OCI-LY7 (cell line): ENCODE results near the gene MAP3K19. TPM values are rescaled to one million over a fixed set of nuclear protein-coding genes. Genes with fewer than 3 reads are reported as not detected.

Experiments
- BruUV-seq: library from RNA; stranded (reverse); fragments of 400-500 nt; replicated peaks from 2 replicates; lab custom pipeline; 2021; lab: Mats Ljungman, UMichigan
- CTCF ChIA-PET: fragments of 300-600 bp; sonication (Branson Sonifier 250); formaldehyde crosslinking; loops from one replicate; lab custom pipeline; 2022; ENCODE audit warnings: antibody characterized with exemption; ENCODE audit not compliant: unreplicated experiment; lab: Charles Lee
- POLR2A ChIA-PET: fragments of 300-600 bp; sonication (Branson Sonifier 250); formaldehyde crosslinking; loops from one replicate; lab custom pipeline; 2022; ENCODE audit warnings: antibody characterized with exemption; lab: Charles Lee
- DNase-seq: peaks from one replicate; pipeline ENCODE4 v3.0.0-alpha.2; 2015; ENCODE audit warnings: low spot score
- H2AFZ ChIP-seq: fragments of 200-600 bp; sonication (generic), shearing (Covaris generic); 2 replicates; pipeline ENCODE4 v1.6.1; 2014; ENCODE audit warnings: mild to moderate bottlenecking, antibody characterized with exemption, low read length, moderate library complexity
- H3K27ac ChIP-seq: fragments of 200-600 bp; sonication (generic); 2 replicates; pipeline ENCODE4 v1.5.1; 2014; ENCODE audit warnings: mixed run types, low read depth, mild to moderate bottlenecking, moderate library complexity, low read length, inconsistent platforms; ENCODE audit not compliant: poor library complexity, severe bottlenecking
- H3K36me3 ChIP-seq: fragments of 200-600 bp; sonication (generic); 2 replicates; pipeline ENCODE4 v1.6.1; 2014; ENCODE audit warnings: mild to moderate bottlenecking, antibody characterized with exemption, low read length, moderate library complexity, mixed read lengths; ENCODE audit not compliant: insufficient read depth
- H3K4me1 ChIP-seq: fragments of 200-600 bp; sonication (generic); 2 replicates; pipeline ENCODE4 v1.5.1; 2014; ENCODE audit warnings: mild to moderate bottlenecking, low read length; ENCODE audit not compliant: insufficient read depth, poor library complexity, severe bottlenecking
- H3K4me2 ChIP-seq: fragments of 200-600 bp; sonication (generic); 2 replicates; pipeline ENCODE4 v1.6.1; 2014; ENCODE audit warnings: mild to moderate bottlenecking, low read length
- H3K4me3 ChIP-seq: fragments of 200-600 bp; sonication (generic); 2 replicates; pipeline ENCODE4 v1.5.1; 2014; ENCODE audit warnings: mild to moderate bottlenecking, low read depth, low read length; ENCODE audit not compliant: poor library complexity, severe bottlenecking
- H3K79me2 ChIP-seq: fragments of 200-600 bp; sonication (generic); 2 replicates; pipeline ENCODE4 v1.6.1; 2016; ENCODE audit warnings: low read depth, mild to moderate bottlenecking, low read length, moderate library complexity, mixed read lengths; ENCODE audit not compliant: insufficient read depth
- H3K9me2 ChIP-seq: fragments of 200-600 bp; sonication (generic); 2 replicates; pipeline ENCODE4 v1.6.1; 2016; ENCODE audit warnings: mild to moderate bottlenecking, low read length, mixed read lengths; ENCODE audit not compliant: insufficient read depth
- H3K9me3 ChIP-seq: fragments of 200-600 bp; sonication (generic); 2 replicates; pipeline ENCODE4 v1.6.1; 2014; ENCODE audit warnings: mild to moderate bottlenecking, mixed run types, low read length, mixed read lengths
- H4K20me1 ChIP-seq: fragments of 200-600 bp; sonication (generic); 2 replicates; pipeline ENCODE4 v1.6.1; 2014; ENCODE audit warnings: mild to moderate bottlenecking, antibody characterized with exemption, low read length, moderate library complexity, mixed read lengths; ENCODE audit not compliant: insufficient read depth
- CTCF ChIP-seq: fragments of 200-600 bp; sonication (generic); conservative IDR thresholded peaks from 2 replicates; pipeline ENCODE4 v1.5.1; 2014; ENCODE audit warnings: mild to moderate bottlenecking, antibody characterized with exemption, low read length, moderate library complexity, mixed read lengths
- EZH2phosphoT487 ChIP-seq: fragments of 200-600 bp; sonication (generic); IDR thresholded peaks from 2 replicates; pipeline ENCODE4 v1.6.1; 2018; ENCODE audit warnings: low read depth, borderline replicate concordance, mild to moderate bottlenecking, mixed run types, antibody characterized with exemption, low read length, moderate library complexity, mixed read lengths
- intact Hi-C: fragments of 100-400 bp; cut with micrococcal nuclease; formaldehyde crosslinking; loops from one replicate; pipeline ENCODE4 v1.10.0; 2022; ENCODE audit not compliant: unreplicated experiment
- total RNA-seq, 2 experiments: library from RNA; depleted of rRNA in 1 of 2; stranded (reverse); fragments of >200 nt in 1 of 2; shearing (Covaris generic) in 1 of 2; gene quantifications; 2 replicates each; pipeline ENCODE4 v1.2.3, GENCODE V29; 2014 to 2022

The MAP3K19 gene
- total RNA-seq, 2 experiments from 2014 or later, result not detected

- TF ChIP-seq EZH2phosphoT487, result no peak
- no peak for TF ChIP-seq CTCF
- Histone ChIP-seq H3K9me2 (no peaks in the 10 kb centered on the region), H3K4me1 (no peaks in the 10 kb centered on the region), H3K36me3 (peaks cover 19% of the 10 kb centered on the region), H3K79me2 (peaks cover 37% of the 10 kb centered on the region; the same call in 1 of the 2 replicates), H3K4me2 (no peak overlapping the region), H3K27ac (no peak overlapping the region), H3K4me3 (no peak overlapping the region), H3K9me3 (no peaks in the 10 kb centered on the region), H2AFZ (no peak overlapping the region), H4K20me1 (no peaks in the 10 kb centered on the region)
- ChIA-PET POLR2A (interaction anchor here (0.6 to 0.9 kb wide), 2 partner anchors 29 to 338 kb away, joined by 3 read pairs; no protein-coding TSS in a partner anchor), CTCF (no interaction called here)
- BruUV-seq, result no TSS peak
- no peak for DNase-seq
- intact Hi-C loops, result no loop called here
These were observed 39.0 kb upstream of the MAP3K19 start for GRCh38 chr2:135086222-135086621.

GRCh38 chr2:135078417-135078816, 31.2 kb upstream of the MAP3K19 start:
- Histone ChIP-seq H3K9me3 (0 out of 2 replicates have a peak, but pooled peaks cover 14% of the 10 kb centered on the region), H3K36me3 (peaks cover 52% of the 10 kb centered on the region), H3K79me2 (peaks cover 16% of the 10 kb centered on the region), H3K4me3 (no peak overlapping the region), H3K9me2 (no peaks in the 10 kb centered on the region), H4K20me1 (no peaks in the 10 kb centered on the region), H3K27ac (no peak overlapping the region), H2AFZ (no peak overlapping the region), H3K4me1 (no peaks in the 10 kb centered on the region), H3K4me2 (no peak overlapping the region)
- POLR2A ChIA-PET, result interaction anchor here (1.3 kb wide), 1 partner anchor 8 kb away, joined by 3 read pairs; no protein-coding TSS in a partner anchor
- CTCF ChIA-PET, result no interaction called here
- intact Hi-C loops, result no loop called here
- no TSS peak for BruUV-seq
- DNase-seq, result no peak
- TF ChIP-seq EZH2phosphoT487, result no peak
- TF ChIP-seq CTCF, result no peak

- Histone ChIP-seq H2AFZ (no peak overlapping the region), H3K79me2 (peaks cover 13% of the 10 kb centered on the region)
- POLR2A ChIA-PET, result no interaction called here
These were observed 29.3 kb upstream of the MAP3K19 start for GRCh38 chr2:135076556-135076955.

More at GRCh38 chr2:135076556-135076955, 29.3 kb upstream of the MAP3K19 start:
- Histone ChIP-seq H3K27ac (no peak overlapping the region), H3K4me3 (no peak overlapping the region), H3K36me3 (peaks cover 54% of the 10 kb centered on the region), H3K9me2 (no peaks in the 10 kb centered on the region), H4K20me1 (no peaks in the 10 kb centered on the region), H3K4me1 (no peaks in the 10 kb centered on the region), H3K4me2 (no peak overlapping the region), H3K9me3 (peaks cover 33% of the 10 kb centered on the region)
- no peak for TF ChIP-seq EZH2phosphoT487
- no peak for TF ChIP-seq CTCF
- CTCF ChIA-PET, result no interaction called here
- DNase-seq, result no peak
- intact Hi-C loops, result no loop called here
- no TSS peak for BruUV-seq
